CD8-positive, alpha-beta memory T cell (primary cell): ENCODE results near the gene SPDYE4. TPM values are rescaled to one million over a fixed set of nuclear protein-coding genes. Genes with fewer than 3 reads are reported as not detected.

Experiments used
- CTCF ChIA-PET: fragments of 350-600 bp; sonication (Branson Sonifier 250); formaldehyde crosslinking; loops from one replicate; lab custom pipeline; 2021; ENCODE audit warnings: antibody characterized with exemption; lab: Charles Lee
- POLR2A ChIA-PET: fragments of 350-600 bp; sonication (Branson Sonifier 250); formaldehyde crosslinking; loops from one replicate; lab custom pipeline; 2021; ENCODE audit warnings: antibody characterized with exemption; lab: Charles Lee
- DNase-seq, 5 donors: peaks; one replicate each; pipeline versions ENCODE4 v3.0.0 to v3.0.0-alpha.2; 2020 to 2022; ENCODE audit warnings: mixed read lengths in 1 of 5
- H3K27ac ChIP-seq: one replicate; pipeline ENCODE4 v1.7.0; 2013; ENCODE audit warnings: low read depth, mild to moderate bottlenecking, low read length, moderate library complexity
- H3K27me3 ChIP-seq: 2 replicates; pipeline ENCODE4 v1.7.0; 2013; ENCODE audit warnings: low read length, mild to moderate bottlenecking; ENCODE audit not compliant: insufficient read depth, poor library complexity, severe bottlenecking
- H3K36me3 ChIP-seq: 2 replicates; pipeline ENCODE4 v1.7.0; 2013; ENCODE audit warnings: mild to moderate bottlenecking, low read length, moderate library complexity; ENCODE audit not compliant: insufficient read depth
- H3K4me1 ChIP-seq: 2 replicates; pipeline ENCODE4 v1.7.0; 2013; ENCODE audit warnings: mild to moderate bottlenecking, low read length, moderate library complexity; ENCODE audit not compliant: insufficient read depth
- H3K4me3 ChIP-seq: 2 replicates; pipeline ENCODE4 v1.7.0; 2013; ENCODE audit warnings: mild to moderate bottlenecking, low read length
- H3K9me3 ChIP-seq: 2 replicates; pipeline ENCODE4 v1.7.0; 2013; ENCODE audit warnings: mild to moderate bottlenecking, low read length
- H3K27ac Mint-ChIP-seq, 8 donors: one replicate each; pipeline ENCODE4 v1.8.0; 2020 to 2021; ENCODE audit warnings: mixed read lengths in 8 of 8, mild to moderate bottlenecking in 6 of 8, inconsistent platforms in 3 of 8, moderate library complexity in 3 of 8
- H3K27me3 Mint-ChIP-seq, 2 donors: one replicate each; pipeline ENCODE4 v1.8.0; 2020 to 2021; ENCODE audit warnings: mixed read lengths in 2 of 2, mild to moderate bottlenecking in 1 of 2, moderate library complexity in 1 of 2
- H3K36me3 Mint-ChIP-seq, 3 donors: one replicate each; pipeline ENCODE4 v1.8.0; 2020 to 2021; ENCODE audit warnings: mixed read lengths in 3 of 3, inconsistent platforms in 1 of 3, mild to moderate bottlenecking in 1 of 3
- H3K4me1 Mint-ChIP-seq, 3 donors: one replicate each; pipeline ENCODE4 v1.8.0; 2020 to 2021; ENCODE audit warnings: mixed read lengths in 3 of 3, inconsistent platforms in 1 of 3, mild to moderate bottlenecking in 1 of 3
- H3K4me3 Mint-ChIP-seq, 7 donors: one replicate each; pipeline ENCODE4 v1.8.0; 2020 to 2021; ENCODE audit warnings: mixed read lengths in 7 of 7, mild to moderate bottlenecking in 6 of 7, moderate library complexity in 4 of 7, inconsistent platforms in 2 of 7
- H3K9me3 Mint-ChIP-seq, 5 donors: one replicate each; pipeline ENCODE4 v1.8.0; 2020 to 2022; ENCODE audit warnings: mixed read lengths in 5 of 5, mild to moderate bottlenecking in 3 of 5, moderate library complexity in 2 of 5, inconsistent platforms in 1 of 5
- polyA plus RNA-seq: library from polyadenylated mRNA; unstranded; fragments of 300-500 nt; fragmentation: Illumina TruSeq; gene quantifications from one replicate; pipeline ENCODE4 v1.2.3, GENCODE V29; 2021
- total RNA-seq, 2 experiments: library from RNA; stranded (reverse); gene quantifications; one replicate each; pipeline ENCODE4 v1.2.3, GENCODE V29; 2021

Gene SPDYE4
- total and polyA plus RNA-seq, 3 experiments from 2014 or later = not detected

- Histone ChIP-seq H3K27me3 (no peaks in the 10 kb centered on the region), H3K4me1 (no peaks in the 10 kb centered on the region), H3K27ac (no peak overlapping the region), H3K36me3 (no peaks in the 10 kb centered on the region), H3K4me3 (no peak overlapping the region), H3K9me3 (no peaks in the 10 kb centered on the region)
- POLR2A ChIA-PET = no interaction called here
- CTCF ChIA-PET = interaction anchor here (2.2 kb wide), 1 partner anchor 14 kb away, joined by 9 read pairs; no protein-coding TSS in a partner anchor
- no peaks in the 10 kb centered on the region for H3K36me3 Mint-ChIP-seq
- DNase-seq = no peak
- no peak overlapping the region for H3K4me3 Mint-ChIP-seq
- no peaks in the 10 kb centered on the region for H3K9me3 Mint-ChIP-seq
- peak overlapping the region in 1 of 8 donors; percentile 68 for H3K27ac Mint-ChIP-seq
- H3K4me1 Mint-ChIP-seq = no peaks in the 10 kb centered on the region
- peaks cover 0 to 4% of the 10 kb centered on the region in 2 donors for H3K27me3 Mint-ChIP-seq
These were observed 41.3 kb upstream of the SPDYE4 start for GRCh38 chr17:8799570-8800212.

DNA sequence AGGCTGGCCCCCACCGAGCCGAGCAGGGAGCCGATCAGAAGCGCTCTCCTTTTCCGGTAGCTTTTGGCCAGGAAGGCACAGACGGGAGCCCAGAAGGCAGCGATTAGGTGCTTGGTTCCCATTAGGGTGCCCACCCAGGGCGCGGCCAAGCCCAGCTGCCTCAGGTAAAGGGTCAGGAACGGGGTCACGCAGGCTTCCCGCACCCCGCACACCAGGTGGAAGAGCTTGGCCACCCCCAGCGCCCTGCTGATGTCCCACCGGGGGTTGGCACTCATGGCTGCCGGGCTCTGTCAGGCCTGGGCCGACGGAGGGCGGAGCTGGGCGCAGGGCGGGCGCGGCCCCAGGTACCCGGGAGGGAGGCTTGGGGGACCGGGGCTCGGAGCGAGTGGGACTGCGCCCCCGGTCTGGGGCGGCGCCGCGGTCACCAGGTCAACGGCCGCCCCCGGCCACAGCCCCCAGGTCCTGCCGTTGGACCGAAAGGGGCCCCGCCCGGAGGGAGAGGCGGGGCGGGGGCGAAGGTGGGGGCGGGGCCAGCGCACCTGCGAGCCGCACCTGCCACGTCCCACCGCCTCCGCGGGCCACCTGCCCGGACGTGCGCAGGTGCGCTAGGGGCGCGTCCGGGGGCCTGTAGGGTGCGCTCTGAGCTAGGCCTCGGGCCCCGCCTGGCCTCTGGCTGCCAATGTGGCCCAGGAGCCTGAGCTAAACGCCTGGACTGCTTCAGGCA is 40.7 kb upstream of the SPDYE4 start, which contains the start of gene MFSD6L:
TSS of gene MFSD6L (minus strand) at position 520 of the 724 bp plus-strand sequence. CDS start at position 275, 245 bp downstream.
- no peaks in the 10 kb centered on the region for H3K36me3 Mint-ChIP-seq
- Histone ChIP-seq H3K27me3 (no peaks in the 10 kb centered on the region), H3K9me3 (no peaks in the 10 kb centered on the region), H3K4me1 (no peaks in the 10 kb centered on the region), H3K4me3 (no peak within 1 kb of the TSS), H3K27ac (no peak within 1 kb of the TSS), H3K36me3 (no peaks in the 10 kb centered on the region)
- no peaks in the 10 kb centered on the region for H3K9me3 Mint-ChIP-seq
- CTCF ChIA-PET = interaction anchor here (2.2 kb wide), 1 partner anchor 13 kb away, joined by 9 read pairs; no protein-coding TSS in a partner anchor
- no peak for DNase-seq
- peaks cover 0 to 4% of the 10 kb centered on the region in 2 donors for H3K27me3 Mint-ChIP-seq
- H3K27ac Mint-ChIP-seq = peak within 1 kb of the TSS in 1 of 8 donors; percentile 68
- H3K4me3 Mint-ChIP-seq = no peak within 1 kb of the TSS
- POLR2A ChIA-PET = no interaction called here
- no peaks in the 10 kb centered on the region for H3K4me1 Mint-ChIP-seq

DNA sequence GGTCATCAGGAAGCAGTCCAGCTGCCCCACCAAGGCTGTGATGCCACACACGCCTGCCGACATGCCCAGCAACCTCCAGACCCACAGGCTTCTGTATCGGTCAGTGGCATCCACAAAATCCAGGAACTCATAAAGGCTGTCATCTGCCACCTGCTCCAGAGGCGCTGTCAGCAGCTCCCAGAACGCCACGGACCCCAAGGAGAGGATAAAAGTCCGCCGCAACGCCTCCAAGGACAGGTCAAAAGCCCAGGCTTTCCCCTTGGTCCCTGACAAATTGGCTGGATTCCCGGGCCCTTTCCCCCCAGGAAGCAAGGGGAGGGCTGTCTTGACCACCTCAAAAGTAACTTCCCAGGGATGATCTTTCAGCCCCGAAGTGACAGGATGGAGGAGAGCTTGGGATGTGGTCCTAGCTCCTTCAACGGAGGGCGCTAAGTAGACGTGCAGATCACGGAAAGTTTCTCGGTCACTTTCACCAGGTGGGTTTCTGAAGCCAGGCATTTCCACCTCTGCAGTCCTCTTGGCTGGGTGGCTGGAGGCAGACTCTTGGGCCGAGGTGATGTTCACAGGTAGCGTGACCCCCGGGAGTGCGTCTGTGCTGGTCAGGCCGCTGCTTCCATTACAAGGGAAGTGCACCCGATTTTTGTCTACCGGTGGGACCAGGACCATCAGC is 40.0 kb upstream of the SPDYE4 start:
- Histone ChIP-seq H3K36me3 (no peaks in the 10 kb centered on the region), H3K27me3 (no peaks in the 10 kb centered on the region), H3K9me3 (no peaks in the 10 kb centered on the region), H3K4me1 (no peaks in the 10 kb centered on the region), H3K4me3 (no peak overlapping the region), H3K27ac (no peak overlapping the region)
- Mint-ChIP-seq H3K27ac (no peak overlapping the region), H3K4me3 (no peak overlapping the region), H3K4me1 (no peaks in the 10 kb centered on the region), H3K9me3 (peaks cover 0 to 2% (median 0%) of the 10 kb centered on the region in 5 donors), H3K27me3 (peaks cover 0 to 4% of the 10 kb centered on the region in 2 donors), H3K36me3 (peaks cover 0 to 4% (median 0%) of the 10 kb centered on the region in 3 donors)
- CTCF ChIA-PET = interaction anchor here (2.2 kb wide), 1 partner anchor 13 kb away, joined by 9 read pairs; no protein-coding TSS in a partner anchor
- DNase-seq = no peak
- POLR2A ChIA-PET = no interaction called here

GRCh38 chr17:8797621-8798175 is 39.4 kb upstream of the SPDYE4 start:
- no peak for DNase-seq
- peaks cover 0 to 2% (median 0%) of the 10 kb centered on the region in 5 donors for H3K9me3 Mint-ChIP-seq
- Histone ChIP-seq H3K4me1 (no peaks in the 10 kb centered on the region), H3K4me3 (no peak overlapping the region), H3K9me3 (no peaks in the 10 kb centered on the region), H3K27ac (no peak overlapping the region), H3K36me3 (no peaks in the 10 kb centered on the region), H3K27me3 (no peaks in the 10 kb centered on the region)
- H3K4me3 Mint-ChIP-seq = no peak overlapping the region
- H3K4me1 Mint-ChIP-seq = no peaks in the 10 kb centered on the region
- peaks cover 0 to 4% of the 10 kb centered on the region in 2 donors for H3K27me3 Mint-ChIP-seq
- H3K27ac Mint-ChIP-seq = no peak overlapping the region
- peaks cover 0 to 4% (median 0%) of the 10 kb centered on the region in 3 donors for H3K36me3 Mint-ChIP-seq
- ChIA-PET CTCF (no interaction called here), POLR2A (no interaction called here)

DNA sequence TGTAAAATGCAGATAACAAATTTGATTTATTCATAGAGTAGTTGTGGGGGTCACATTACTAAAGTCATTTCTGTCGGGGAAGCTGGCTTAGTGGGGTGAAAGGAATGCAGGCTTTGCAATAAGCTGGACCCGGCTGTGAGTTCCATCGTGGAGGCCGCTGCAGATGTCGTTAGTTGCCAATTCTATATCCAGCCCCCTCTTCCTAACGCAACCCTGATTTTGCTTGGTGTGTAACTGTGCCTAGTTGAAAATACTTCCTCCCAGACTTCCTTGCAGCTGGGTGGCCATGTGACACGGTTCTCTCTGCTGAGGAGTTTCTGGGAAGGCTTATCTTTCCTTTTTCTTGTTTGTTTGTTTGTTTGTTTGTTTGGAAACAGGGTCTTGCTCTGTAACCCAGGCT is 36.3 kb upstream of the SPDYE4 start:
- Mint-ChIP-seq H3K4me1 (no peaks in the 10 kb centered on the region), H3K27me3 (peaks cover 2 to 9% of the 10 kb centered on the region in 2 donors), H3K4me3 (no peak overlapping the region), H3K27ac (no peak overlapping the region), H3K36me3 (peaks cover 0 to 6% (median 4%) of the 10 kb centered on the region in 3 donors), H3K9me3 (peaks cover 2 to 9% (median 8%) of the 10 kb centered on the region in 5 donors)
- Histone ChIP-seq H3K36me3 (no peaks in the 10 kb centered on the region), H3K4me1 (no peaks in the 10 kb centered on the region), H3K27me3 (no peaks in the 10 kb centered on the region), H3K27ac (no peak overlapping the region), H3K4me3 (no peak overlapping the region), H3K9me3 (no peaks in the 10 kb centered on the region)
- ChIA-PET POLR2A (no interaction called here), CTCF (interaction anchor here (2.8 kb wide), 1 partner anchor 9 kb away, joined by 15 read pairs; no protein-coding TSS in a partner anchor)
- no peak for DNase-seq

DNA sequence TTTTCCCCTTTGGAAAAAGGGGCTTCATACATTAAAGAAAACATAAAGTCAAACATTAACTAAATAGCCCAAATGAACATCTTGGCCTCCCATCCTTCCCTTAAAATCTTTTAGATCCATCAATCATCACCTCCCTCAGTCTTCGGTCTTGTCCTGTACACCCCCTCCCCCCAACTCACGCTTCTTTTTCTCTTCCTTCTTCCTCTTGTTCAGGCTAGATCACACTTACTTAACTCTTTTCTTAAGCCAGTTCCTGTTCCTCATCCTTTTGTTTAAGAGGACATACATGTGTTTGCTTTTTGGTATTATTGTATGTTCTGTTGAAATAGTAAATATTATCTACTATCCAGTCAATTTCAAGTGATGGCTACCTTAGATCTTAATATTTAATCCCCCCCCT is 35.3 kb upstream of the SPDYE4 start:
- Histone ChIP-seq H3K9me3 (no peaks in the 10 kb centered on the region), H3K4me3 (no peak overlapping the region), H3K36me3 (no peaks in the 10 kb centered on the region), H3K27ac (no peak overlapping the region), H3K4me1 (no peaks in the 10 kb centered on the region), H3K27me3 (no peaks in the 10 kb centered on the region)
- POLR2A ChIA-PET = no interaction called here
- CTCF ChIA-PET = interaction anchor here (2.8 kb wide), 1 partner anchor 8 kb away, joined by 15 read pairs; no protein-coding TSS in a partner anchor
- no peaks in the 10 kb centered on the region for H3K4me1 Mint-ChIP-seq
- H3K27me3 Mint-ChIP-seq = peaks cover 2 to 9% of the 10 kb centered on the region in 2 donors
- peaks cover 2 to 9% (median 8%) of the 10 kb centered on the region in 5 donors for H3K9me3 Mint-ChIP-seq
- no peak overlapping the region for H3K4me3 Mint-ChIP-seq
- H3K36me3 Mint-ChIP-seq = peaks cover 0 to 6% (median 4%) of the 10 kb centered on the region in 3 donors
- no peak for DNase-seq
- no peak overlapping the region for H3K27ac Mint-ChIP-seq

DNA sequence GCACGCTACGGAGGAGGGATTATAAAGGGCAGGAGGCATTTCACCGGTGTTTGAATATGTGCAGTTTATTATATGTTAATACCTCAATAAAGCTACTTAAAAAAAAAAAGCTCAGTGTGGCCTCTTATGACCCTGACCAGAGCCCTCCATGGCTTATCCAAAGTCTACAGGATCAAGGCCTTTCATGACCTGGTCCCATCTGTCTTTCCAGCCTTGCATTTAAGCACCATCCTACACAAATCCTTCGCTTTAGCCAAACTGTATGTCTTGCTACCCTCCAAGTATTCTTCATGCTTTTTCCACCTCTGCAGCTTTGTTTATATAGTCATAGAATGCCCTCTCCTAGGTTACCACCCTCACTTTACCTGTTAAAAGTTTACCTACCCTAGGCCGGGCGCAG is 34.3 kb upstream of the SPDYE4 start:
- Histone ChIP-seq H3K27me3 (no peaks in the 10 kb centered on the region), H3K4me1 (no peaks in the 10 kb centered on the region), H3K27ac (no peak overlapping the region), H3K9me3 (no peaks in the 10 kb centered on the region), H3K4me3 (no peak overlapping the region), H3K36me3 (no peaks in the 10 kb centered on the region)
- H3K4me1 Mint-ChIP-seq = no peaks in the 10 kb centered on the region
- H3K4me3 Mint-ChIP-seq = no peak overlapping the region
- POLR2A ChIA-PET = no interaction called here
- H3K9me3 Mint-ChIP-seq = peaks cover 2 to 9% (median 8%) of the 10 kb centered on the region in 5 donors
- H3K27ac Mint-ChIP-seq = no peak overlapping the region
- CTCF ChIA-PET = no interaction called here
- no peak for DNase-seq
- peaks cover 2 to 9% of the 10 kb centered on the region in 2 donors for H3K27me3 Mint-ChIP-seq
- peaks cover 0 to 6% (median 4%) of the 10 kb centered on the region in 3 donors for H3K36me3 Mint-ChIP-seq
